Loucy (cell line): ENCODE data around the gene CAPN2.

Experiments
- H2AFZ ChIP-seq: fragments of 200-600 bp; sonication (generic); 2 replicates; pipeline ENCODE4 v1.6.0; 2016; ENCODE audit warnings: antibody characterized with exemption, mild to moderate bottlenecking, low read length, moderate library complexity
- H3F3A ChIP-seq: fragments of 200-600 bp; 2 replicates; pipeline ENCODE4 v1.6.0; 2016; ENCODE audit warnings: antibody characterized with exemption, low read depth, mild to moderate bottlenecking
- H3K27me3 ChIP-seq: fragments of 200-600 bp; sonication (generic); 2 replicates; pipeline ENCODE4 v1.6.1; 2014; ENCODE audit warnings: low read length, mild to moderate bottlenecking; ENCODE audit not compliant: insufficient read depth, poor library complexity, severe bottlenecking
- H3K36me3 ChIP-seq: fragments of 200-600 bp; sonication (generic); 2 replicates; pipeline ENCODE4 v1.6.1; 2016; ENCODE audit warnings: low read length; ENCODE audit not compliant: insufficient read depth
- H3K4me1 ChIP-seq: fragments of 200-600 bp; sonication (generic); 2 replicates; pipeline ENCODE4 v1.5.1; 2014; ENCODE audit warnings: low read length, mild to moderate bottlenecking; ENCODE audit not compliant: insufficient read depth, poor library complexity, severe bottlenecking
- H3K4me2 ChIP-seq: fragments of 200-600 bp; sonication (generic); 2 replicates; pipeline ENCODE4 v1.6.0; 2014; ENCODE audit warnings: antibody characterized with exemption, low read length, low read depth, mild to moderate bottlenecking; ENCODE audit not compliant: poor library complexity, severe bottlenecking
- H3K4me3 ChIP-seq: fragments of 200-600 bp; sonication (generic); 2 replicates; pipeline ENCODE4 v1.5.1; 2014; ENCODE audit warnings: low read length, mild to moderate bottlenecking, mixed read lengths; ENCODE audit not compliant: poor library complexity, severe bottlenecking
- H3K79me2 ChIP-seq: fragments of 200-600 bp; sonication (generic); 2 replicates; pipeline ENCODE4 v1.6.1; 2014; ENCODE audit warnings: low read length; ENCODE audit not compliant: insufficient read depth
- H3K9ac ChIP-seq: fragments of 200-600 bp; sonication (generic); 2 replicates; pipeline ENCODE4 v1.6.0; 2014; ENCODE audit warnings: mild to moderate bottlenecking, low read depth, low read length, moderate library complexity; ENCODE audit not compliant: poor library complexity, severe bottlenecking
- H3K9me2 ChIP-seq: fragments of 200-600 bp; sonication (generic); replicated peaks from 2 replicates; pipeline ENCODE4 v1.6.1; 2016; ENCODE audit warnings: low read depth, low read length, mixed read lengths
- H3K9me3 ChIP-seq: fragments of 200-600 bp; sonication (generic); 2 replicates; pipeline ENCODE4 v1.6.1; 2014; ENCODE audit warnings: mild to moderate bottlenecking, antibody characterized with exemption, low read length, low read depth; ENCODE audit not compliant: insufficient read depth
- H4K20me1 ChIP-seq: fragments of 200-600 bp; sonication (generic); 2 replicates; pipeline ENCODE4 v1.6.0; 2014; ENCODE audit warnings: antibody characterized with exemption, low read length, mild to moderate bottlenecking; ENCODE audit not compliant: insufficient read depth, poor library complexity, severe bottlenecking
- CTCF ChIP-seq: fragments of 200-600 bp; sonication (generic); conservative IDR thresholded peaks from 2 replicates; pipeline ENCODE4 v1.5.1; 2014; ENCODE audit warnings: mild to moderate bottlenecking, antibody characterized with exemption, low read length
- EZH2phosphoT487 ChIP-seq: fragments of 200-600 bp; IDR thresholded peaks from 2 replicates; pipeline ENCODE4 v1.6.1; 2018; ENCODE audit warnings: antibody characterized with exemption, mild to moderate bottlenecking, moderate library complexity, borderline replicate concordance

CAPN2 gene

DNA sequence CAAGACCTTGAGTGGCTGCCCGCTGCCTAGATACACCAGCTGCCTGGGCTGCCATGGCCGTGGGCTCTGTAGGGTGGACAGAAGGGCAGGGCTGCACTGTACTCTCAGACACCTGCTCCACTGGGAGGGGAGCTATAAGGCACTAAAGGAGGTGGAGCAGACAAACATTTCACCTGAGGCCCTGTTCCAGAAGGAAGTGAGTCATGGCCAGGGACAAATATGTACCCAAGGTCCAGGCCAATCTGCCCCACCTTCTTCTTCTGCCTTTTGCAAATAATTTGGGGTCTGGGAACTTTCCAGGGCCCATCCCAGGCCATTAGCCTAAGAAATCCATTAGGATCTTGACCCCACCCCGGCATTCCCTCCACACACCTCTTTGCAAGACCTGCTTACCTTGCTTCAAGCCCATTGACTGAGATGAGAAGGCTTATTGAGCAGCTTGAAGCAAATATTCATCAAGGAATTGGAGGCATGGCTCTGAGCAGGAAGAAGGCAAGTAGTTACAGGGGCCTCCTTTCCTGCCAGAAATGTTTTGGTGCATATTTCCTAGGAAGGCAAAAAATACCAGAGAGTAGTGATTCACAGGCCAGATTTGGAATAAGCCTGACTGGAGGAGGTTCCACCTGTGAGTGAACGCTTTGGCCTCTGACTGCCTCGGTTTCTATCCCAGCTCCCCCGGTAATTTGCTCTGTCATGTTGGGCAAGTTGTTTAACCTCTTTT, 46.6 kb upstream of the CAPN2 start, which contains the start of gene CAPN8:
Gene CAPN8 (minus strand): TSS at position 110 of the 721 bp plus-strand sequence. CDS start 55 bp downstream, at position 55.
- H4K20me1 ChIP-seq: no peaks in the 10 kb centered on the region
- no peaks in the 10 kb centered on the region for H3K36me3 ChIP-seq
- no peaks in the 10 kb centered on the region for H3K9me3 ChIP-seq
- H3K4me1 ChIP-seq: no peaks in the 10 kb centered on the region
- no peaks in the 10 kb centered on the region for H3K27me3 ChIP-seq
- no peaks in the 10 kb centered on the region for H3K9me2 ChIP-seq
- TF ChIP-seq CTCF: no peak
- no peak for TF ChIP-seq EZH2phosphoT487
- H3F3A ChIP-seq: no peaks in the 10 kb centered on the region
- no peak within 1 kb of the TSS for H3K4me2 ChIP-seq
- no peak within 1 kb of the TSS for H3K4me3 ChIP-seq
- H3K79me2 ChIP-seq: no peaks in the 10 kb centered on the region
- H2AFZ ChIP-seq: no peak within 1 kb of the TSS
- no peak within 1 kb of the TSS for H3K9ac ChIP-seq

DNA sequence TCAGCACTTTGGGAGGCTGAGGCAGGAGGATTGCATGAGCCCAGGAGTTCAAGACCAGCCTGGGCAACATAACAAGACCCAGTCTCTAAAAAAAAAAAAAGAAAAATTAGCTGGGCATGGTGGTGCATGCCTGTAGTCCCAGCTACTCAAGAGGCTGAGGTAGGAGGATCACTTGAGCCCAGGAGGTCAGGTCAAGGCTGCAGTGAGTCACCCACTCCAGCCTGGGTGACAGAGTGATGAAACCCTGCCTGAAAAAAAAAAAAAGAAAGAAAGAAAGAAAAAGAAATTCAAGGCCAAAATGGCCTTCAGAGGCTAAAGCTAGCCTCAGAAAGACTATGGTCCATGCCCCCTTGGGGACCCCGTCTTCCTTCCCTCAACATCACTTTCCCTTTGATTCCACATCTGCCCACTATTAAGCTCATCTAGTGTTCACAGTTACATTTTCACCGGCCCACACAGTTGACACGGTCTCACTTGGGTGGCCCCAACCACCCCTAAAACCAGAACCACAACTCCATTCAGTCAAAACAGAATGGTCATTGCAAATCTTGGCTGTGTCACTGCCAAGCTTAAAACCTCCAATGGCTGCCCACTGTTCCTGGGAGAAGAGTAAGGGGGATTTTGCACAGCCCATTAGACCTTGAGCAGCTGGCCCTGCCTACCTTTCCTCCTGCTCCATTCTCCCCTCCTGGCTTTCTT, 44.7 kb upstream of the CAPN2 start:
- no peaks in the 10 kb centered on the region for H3K27me3 ChIP-seq
- no peaks in the 10 kb centered on the region for H3K79me2 ChIP-seq
- H3K4me1 ChIP-seq: no peaks in the 10 kb centered on the region
- no peak overlapping the region for H3K4me3 ChIP-seq
- no peaks in the 10 kb centered on the region for H3K36me3 ChIP-seq
- TF ChIP-seq EZH2phosphoT487 (no peak), CTCF (no peak)
- H4K20me1 ChIP-seq: no peaks in the 10 kb centered on the region
- H3F3A ChIP-seq: no peaks in the 10 kb centered on the region
- H2AFZ ChIP-seq: no peak overlapping the region
- no peaks in the 10 kb centered on the region for H3K9me3 ChIP-seq
- no peaks in the 10 kb centered on the region for H3K9me2 ChIP-seq
- H3K4me2 ChIP-seq: no peak overlapping the region
- no peak overlapping the region for H3K9ac ChIP-seq

- Histone ChIP-seq H3K4me1 (no peaks in the 10 kb centered on the region), H2AFZ (no peak overlapping the region), H3F3A (no peaks in the 10 kb centered on the region), H3K4me3 (no peak overlapping the region), H3K27me3 (no peaks in the 10 kb centered on the region), H3K9me2 (no peaks in the 10 kb centered on the region), H3K36me3 (no peaks in the 10 kb centered on the region), H3K4me2 (no peak overlapping the region), H3K9ac (no peak overlapping the region), H4K20me1 (no peaks in the 10 kb centered on the region), H3K79me2 (no peaks in the 10 kb centered on the region), H3K9me3 (peaks cover 6% of the 10 kb centered on the region; the same call in 1 of the 2 replicates)
- TF ChIP-seq CTCF: no peak
- no peak for TF ChIP-seq EZH2phosphoT487
Measured at GRCh38 chr1:223669003-223669795, 43.1 kb upstream of the CAPN2 start.
